Measurements from ENCODE around the gene RIN3.

GRCh38 chr14:92469515-92469914, 44.1 kb upstream of the RIN3 start:
- no peak for TF ChIP-seq CTCF (conservative IDR thresholded peaks at IDR 0.05; ENCODE audit: low read depth, low read length)
- TF ChIP-seq EZH2phosphoT487 (IDR thresholded peaks at IDR 0.05; ENCODE audit: borderline replicate concordance, low read length), result no peak
- TF ChIP-seq EZH2 (IDR thresholded peaks at IDR 0.05; ENCODE audit: low read length, unreplicated experiment), result no peak

Measured in PC-3 (cell line).